Kidney (tissue), 14 donors: ENCODE data around the gene ENO3. TPM values are rescaled to one million over a fixed set of nuclear protein-coding genes. Genes with fewer than 3 reads are reported as not detected.

Experiments
- DNase-seq, 5 donors: peaks; one replicate each; pipeline ENCODE4 v3.0.0-alpha.2; 2013 to 2020
- FAIRE-seq: peaks from 2 replicates; lab custom pipeline; 2012; peaks lifted over from hg19 to GRCh38; lab: Jason Lieb, UNC
- H3K27ac ChIP-seq, 2 donors: one replicate each; pipeline ENCODE4 v1.7.0; 2013; ENCODE audit warnings: low read depth in 2 of 2, low read length in 2 of 2, inconsistent platforms in 1 of 2
- H3K27me3 ChIP-seq: one replicate; pipeline ENCODE4 v1.7.1; 2013; ENCODE audit warnings: low read length, inconsistent platforms; ENCODE audit not compliant: control insufficient read depth, insufficient read depth
- H3K36me3 ChIP-seq, 3 donors: one replicate each; pipeline versions ENCODE4 v1.7.0 to v1.7.1; 2013; ENCODE audit warnings: low read length in 3 of 3, control low read depth in 1 of 3, inconsistent platforms in 1 of 3; ENCODE audit not compliant: insufficient read depth in 3 of 3, control insufficient read depth in 2 of 3
- H3K4me1 ChIP-seq, 3 donors: one replicate each; pipeline versions ENCODE4 v1.7.0 to v1.7.1; 2013; ENCODE audit warnings: low read length in 3 of 3, inconsistent platforms in 1 of 3, low read depth in 1 of 3; ENCODE audit not compliant: control insufficient read depth in 2 of 3, insufficient read depth in 2 of 3
- H3K4me3 ChIP-seq, 3 donors: one replicate each; pipeline versions ENCODE4 v1.7.0 to v1.8.1; 2013; ENCODE audit warnings: low read length in 3 of 3, control low read depth in 1 of 3, inconsistent platforms in 1 of 3
- H3K9ac ChIP-seq, 3 donors: one replicate each; pipeline versions ENCODE4 v1.7.0 to v1.7.1; 2013; ENCODE audit warnings: low read length in 3 of 3, control low read depth in 1 of 3, inconsistent platforms in 1 of 3
- H3K9me3 ChIP-seq, 3 donors: one replicate each; pipeline versions ENCODE4 v1.7.0 to v1.7.1; 2013; ENCODE audit warnings: low read length in 3 of 3, control low read depth in 1 of 3, inconsistent platforms in 1 of 3; ENCODE audit not compliant: control insufficient read depth in 2 of 3, insufficient read depth in 1 of 3
- intact Hi-C: fragments of 100-400 bp; cut with DNase I; formaldehyde crosslinking; loops from one replicate; pipeline ENCODE4 v1.11.1; 2022
- polyA plus RNA-seq: library from polyadenylated mRNA; stranded (reverse); fragments of 350-450 nt; fragmentation: Illumina TruSeq; extraction: RNeasy Lipid Tissue Mini Kit (QIAGEN cat#74804); gene quantifications from one replicate; pipeline ENCODE4 v1.2.3, GENCODE V29; 2014; ENCODE audit warnings: low read depth, low replicate concordance; ENCODE audit not compliant: insufficient read depth
- total RNA-seq: library from RNA; stranded (reverse); fragmentation: NEBNext Ultra II Directional; extraction: Animal tissue kit (Norgen Biotek cat#: 25700); gene quantifications from one replicate; pipeline ENCODE4 v1.2.1, GENCODE V29; 2021
- TF ChIP-seq, protein P1 (sequence below): IDR thresholded peaks from 3 replicates; pipeline ENCODE4 v1.5.1; 2012; ENCODE audit warnings: mild to moderate bottlenecking, moderate library complexity, borderline replicate concordance; ENCODE audit not compliant: insufficient read depth; ENCODE audit errors: extremely low read depth
- donor health status: control.
- donor health status: control.
- donor health status: control.
- donor health status: control.
- donor health status: control.
- donor health status: DM: yes; HTN: yes; CAD: no.
- donor health status: Normal renal cell carcinoma (clear cell type).

Gene ENO3
- total and polyA plus RNA-seq, 2 donors from 2014 or later, result 6.9 to 17.8 TPM

DNA sequence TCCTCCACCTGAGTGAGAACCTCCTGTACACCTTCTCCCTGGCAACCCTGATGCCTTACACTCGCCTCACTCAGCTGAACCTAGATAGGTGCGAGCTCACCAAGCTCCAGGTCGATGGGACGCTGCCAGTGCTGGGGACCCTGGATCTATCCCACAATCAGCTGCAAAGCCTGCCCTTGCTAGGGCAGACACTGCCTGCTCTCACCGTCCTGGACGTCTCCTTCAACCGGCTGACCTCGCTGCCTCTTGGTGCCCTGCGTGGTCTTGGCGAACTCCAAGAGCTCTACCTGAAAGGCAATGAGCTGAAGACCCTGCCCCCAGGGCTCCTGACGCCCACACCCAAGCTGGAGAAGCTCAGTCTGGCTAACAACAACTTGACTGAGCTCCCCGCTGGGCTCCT lies 18.2 kb upstream of the ENO3 start:
- intact Hi-C loops, result no loop called here
- no peak for FAIRE-seq

DNA sequence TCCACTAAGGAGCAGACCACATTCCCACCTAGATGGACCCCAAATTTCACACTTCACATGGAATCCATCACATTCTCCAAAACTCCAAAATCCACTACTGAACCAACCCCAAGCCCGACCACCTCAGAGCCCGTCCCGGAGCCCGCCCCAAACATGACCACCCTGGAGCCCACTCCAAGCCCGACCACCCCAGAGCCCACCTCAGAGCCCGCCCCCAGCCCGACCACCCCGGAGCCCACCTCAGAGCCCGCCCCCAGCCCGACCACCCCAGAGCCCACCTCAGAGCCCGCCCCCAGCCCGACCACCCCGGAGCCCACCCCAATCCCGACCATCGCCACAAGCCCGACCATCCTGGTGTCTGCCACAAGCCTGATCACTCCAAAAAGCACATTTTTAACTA lies 17.3 kb upstream of the ENO3 start:
- H3K9ac ChIP-seq, result peak overlapping the region in 1 of 3 donors; percentile 19
- no peak for FAIRE-seq
- H3K27ac ChIP-seq, result no peak overlapping the region

More for the DNA sequence above, 18.2 kb upstream of the ENO3 start:
- H3K27me3 ChIP-seq, result no peaks in the 10 kb centered on the region
- no peak overlapping the region for H3K27ac ChIP-seq
- peaks cover 0 to 6% (median 0%) of the 10 kb centered on the region in 3 donors for H3K4me1 ChIP-seq
- peaks cover 0 to 9% (median under 1%) of the 10 kb centered on the region in 3 donors for H3K36me3 ChIP-seq
- DNase-seq, result peak in 1 of 5 donors; percentile 48
- H3K4me3 ChIP-seq, result no peak overlapping the region
- H3K9me3 ChIP-seq, result no peaks in the 10 kb centered on the region
- TF ChIP-seq, protein P1, sequence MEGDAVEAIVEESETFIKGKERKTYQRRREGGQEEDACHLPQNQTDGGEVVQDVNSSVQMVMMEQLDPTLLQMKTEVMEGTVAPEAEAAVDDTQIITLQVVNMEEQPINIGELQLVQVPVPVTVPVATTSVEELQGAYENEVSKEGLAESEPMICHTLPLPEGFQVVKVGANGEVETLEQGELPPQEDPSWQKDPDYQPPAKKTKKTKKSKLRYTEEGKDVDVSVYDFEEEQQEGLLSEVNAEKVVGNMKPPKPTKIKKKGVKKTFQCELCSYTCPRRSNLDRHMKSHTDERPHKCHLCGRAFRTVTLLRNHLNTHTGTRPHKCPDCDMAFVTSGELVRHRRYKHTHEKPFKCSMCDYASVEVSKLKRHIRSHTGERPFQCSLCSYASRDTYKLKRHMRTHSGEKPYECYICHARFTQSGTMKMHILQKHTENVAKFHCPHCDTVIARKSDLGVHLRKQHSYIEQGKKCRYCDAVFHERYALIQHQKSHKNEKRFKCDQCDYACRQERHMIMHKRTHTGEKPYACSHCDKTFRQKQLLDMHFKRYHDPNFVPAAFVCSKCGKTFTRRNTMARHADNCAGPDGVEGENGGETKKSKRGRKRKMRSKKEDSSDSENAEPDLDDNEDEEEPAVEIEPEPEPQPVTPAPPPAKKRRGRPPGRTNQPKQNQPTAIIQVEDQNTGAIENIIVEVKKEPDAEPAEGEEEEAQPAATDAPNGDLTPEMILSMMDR, result no peak
- H3K9ac ChIP-seq, result no peak overlapping the region

DNA sequence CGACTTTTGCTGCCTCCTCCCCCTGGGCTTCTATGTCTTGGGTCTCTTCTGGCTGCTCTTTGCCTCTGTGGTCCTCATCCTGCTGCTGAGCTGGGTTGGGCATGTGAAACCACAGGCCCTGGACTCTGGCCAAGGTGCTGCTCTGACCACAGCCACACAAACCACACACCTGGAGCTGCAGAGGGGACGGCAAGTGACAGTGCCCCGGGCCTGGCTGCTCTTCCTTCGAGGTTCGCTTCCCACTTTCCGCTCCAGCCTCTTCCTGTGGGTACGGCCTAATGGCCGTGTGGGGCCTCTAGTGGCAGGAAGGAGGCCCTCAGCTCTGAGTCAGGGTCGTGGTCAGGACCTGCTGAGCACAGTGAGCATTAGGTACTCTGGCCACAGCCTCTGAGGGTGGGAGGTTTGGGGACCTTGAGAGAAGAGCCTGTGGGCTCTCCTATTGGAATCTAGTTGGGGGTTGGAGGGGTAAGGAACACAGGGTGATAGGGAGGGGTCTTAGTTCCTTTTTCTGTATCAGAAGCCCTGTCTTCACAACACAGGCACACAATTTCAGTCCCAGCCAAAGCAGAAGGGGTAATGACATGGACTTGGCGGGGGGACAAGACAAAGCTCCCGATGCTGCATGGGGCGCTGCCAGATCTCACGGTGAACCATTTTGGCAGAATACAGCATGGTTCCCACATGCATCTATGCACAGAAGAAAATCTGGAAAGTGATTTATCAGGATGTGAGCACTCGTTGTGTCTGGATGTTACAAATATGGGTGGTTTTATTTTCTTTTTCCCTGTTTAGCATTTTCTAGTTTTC lies 16.5 kb upstream of the ENO3 start:
- peak in 2 of 5 donors; percentile 34 to 79 for DNase-seq
- Histone ChIP-seq H3K9me3 (no peaks in the 10 kb centered on the region), H3K4me1 (peaks cover 0 to 20% (median 12%) of the 10 kb centered on the region in 3 donors), H3K9ac (peak overlapping the region in 1 of 3 donors; percentile 19), H3K27ac (no peak overlapping the region), H3K4me3 (no peak overlapping the region), H3K27me3 (no peaks in the 10 kb centered on the region), H3K36me3 (peaks cover 0 to 14% (median 3%) of the 10 kb centered on the region in 3 donors)
- TF ChIP-seq, protein P1, result no peak
- FAIRE-seq, result no peak
- intact Hi-C loops, result no loop called here

More for the DNA sequence above, 17.3 kb upstream of the ENO3 start:
- Histone ChIP-seq H3K27me3 (no peaks in the 10 kb centered on the region), H3K36me3 (peaks cover 0 to 14% (median 3%) of the 10 kb centered on the region in 3 donors), H3K4me1 (peaks cover 0 to 13% (median 5%) of the 10 kb centered on the region in 3 donors), H3K9me3 (no peaks in the 10 kb centered on the region), H3K4me3 (no peak overlapping the region)
- TF ChIP-seq, protein P1, result no peak
- peak in 1 of 5 donors; percentile 62 for DNase-seq
- intact Hi-C loops, result no loop called here
